Spleen (tissue), 7 donors: ENCODE data around the gene CFAP119.

Experiments used
- CTCF ChIP-seq, 11 experiments: fragments of 200-600 bp in 7 of 11; fragments of 450-650 bp in 4 of 11; sonication (generic) in 4 of 11; IDR thresholded peaks in 8 of 11; conservative IDR thresholded peaks in 3 of 11; 1 replicate in 7 of 11; 2 replicates in 4 of 11; pipeline versions ENCODE4 v1.4.0 to v1.8.0; 2016 to 2021; ENCODE audit warnings: antibody characterized with exemption in 11 of 11, inconsistent platforms in 4 of 11, mild to moderate bottlenecking in 1 of 11
- POLR2A ChIP-seq, 3 donors: fragments of 450-650 bp; IDR thresholded peaks; one replicate each; pipeline ENCODE4 v1.5.1; 2017; ENCODE audit warnings: antibody characterized with exemption in 3 of 3, mild to moderate bottlenecking in 1 of 3
- donor health status: DM: no; HTN: no; CAD: no; lungs with moderate emphysema.
- donor health status: DM: no; HTN: no; CAD: no.
- donor health status: DM: no; HTN: no; CAD: no.

GRCh38 chr16:30782486-30783279 lies 20.8 kb upstream of the CFAP119 start:
- TF ChIP-seq CTCF (IDR thresholded peaks at IDR 0.05 in 8 of 11, conservative IDR thresholded peaks at IDR 0.05 in 3 of 11), result no peak
- TF ChIP-seq POLR2A (IDR thresholded peaks at IDR 0.05), result no peak
